Hepatocyte (in vitro differentiated cells): ENCODE results near the gene PID1. TPM values are rescaled to one million over a fixed set of nuclear protein-coding genes. Genes with fewer than 3 reads are reported as not detected.
A peak's percentile ranks its signal among the peaks of the same experiment; 100 is the strongest.

Experiments
- DNase-seq: peaks from one replicate; pipeline ENCODE4 v3.0.0-alpha.2; 2016; ENCODE audit warnings: low spot score
- H2AFZ ChIP-seq: fragments of 200-600 bp; sonication (generic); 2 replicates; pipeline ENCODE4 v1.6.0; 2016; ENCODE audit warnings: antibody characterized with exemption, mild to moderate bottlenecking
- H3K27ac ChIP-seq: fragments of 200-600 bp; sonication (generic); 2 replicates; pipeline ENCODE4 v1.5.1; 2016; ENCODE audit warnings: mild to moderate bottlenecking
- H3K27me3 ChIP-seq: fragments of 200-600 bp; sonication (generic); 2 replicates; pipeline ENCODE4 v1.6.1; 2016
- H3K36me3 ChIP-seq: fragments of 200-600 bp; sonication (generic); replicated peaks from 2 replicates; pipeline ENCODE4 v1.5.1; 2016; ENCODE audit warnings: low read depth; ENCODE audit not compliant: insufficient read depth
- H3K4me1 ChIP-seq: fragments of 200-600 bp; sonication (generic); 2 replicates; pipeline ENCODE4 v1.5.1; 2016; ENCODE audit warnings: mild to moderate bottlenecking, moderate library complexity; ENCODE audit not compliant: insufficient read depth
- H3K4me2 ChIP-seq: fragments of 200-600 bp; sonication (generic); 2 replicates; pipeline ENCODE4 v1.6.0; 2016
- H3K4me3 ChIP-seq: fragments of 200-600 bp; sonication (generic); 2 replicates; pipeline ENCODE4 v1.5.1; 2016; ENCODE audit warnings: mild to moderate bottlenecking
- H3K79me2 ChIP-seq: fragments of 200-600 bp; sonication (generic); 2 replicates; pipeline ENCODE4 v1.6.0; 2017; ENCODE audit warnings: mild to moderate bottlenecking
- H3K9me2 ChIP-seq: fragments of 200-600 bp; sonication (generic); replicated peaks from 2 replicates; pipeline ENCODE4 v1.6.0; 2017; ENCODE audit warnings: mild to moderate bottlenecking; ENCODE audit not compliant: insufficient read depth
- H3K9me3 ChIP-seq: fragments of 200-600 bp; sonication (generic); 2 replicates; pipeline ENCODE4 v1.5.1; 2016; ENCODE audit warnings: low read depth, mild to moderate bottlenecking
- H4K20me1 ChIP-seq: fragments of 200-600 bp; sonication (generic); 2 replicates; pipeline ENCODE4 v1.6.0; 2016; ENCODE audit warnings: mild to moderate bottlenecking; ENCODE audit not compliant: insufficient read depth, poor library complexity, severe bottlenecking
- CTCF ChIP-seq: fragments of 200-600 bp; sonication (generic); IDR thresholded peaks from 2 replicates; pipeline ENCODE4 v1.5.1; 2016; ENCODE audit warnings: antibody characterized with exemption, mild to moderate bottlenecking; ENCODE audit not compliant: poor library complexity
- EZH2 ChIP-seq: fragments of 200-600 bp; sonication (generic); IDR thresholded peaks from 2 replicates; pipeline ENCODE4 v1.6.1; 2016; ENCODE audit warnings: antibody characterized with exemption, mild to moderate bottlenecking, borderline replicate concordance
- EZH2phosphoT487 ChIP-seq: fragments of 200-600 bp; sonication (generic); IDR thresholded peaks from one replicate; pipeline ENCODE4 v1.6.1; 2018; ENCODE audit warnings: antibody characterized with exemption, mild to moderate bottlenecking, low read depth, moderate library complexity; ENCODE audit not compliant: unreplicated experiment, severe bottlenecking
- WGBS: methylation state at CpG from one replicate; pipeline ENCODE4 v1.1.6; 2016; ENCODE audit warnings: low lambda C conversion rate; ENCODE audit errors: missing lambda C conversion rate; 5-methylcytosine and 5-hydroxymethylcytosine counted together
- polyA plus RNA-seq: library from polyadenylated mRNA; unstranded; fragments of >200 nt; fragmentation: Nextera tagmentation; extraction: Ambion mirVana; gene quantifications from 2 replicates; pipeline ENCODE4 v1.2.1, GENCODE V29; 2016
- total RNA-seq: library from RNA; depleted of rRNA; stranded (reverse); fragments of >200 nt; gene quantifications from 2 replicates; pipeline ENCODE4 v1.2.3, GENCODE V29; 2014

Gene PID1
- total and polyA plus RNA-seq, 2 experiments from 2014 or later, result 26.7 to 31.1 TPM

GRCh38 chr2:229170171-229170570 is 100.9 kb downstream of the PID1 start:
- Histone ChIP-seq H3K27me3 (no peaks in the 10 kb centered on the region), H3K4me2 (peak overlapping the region; percentile 45), H3K79me2 (peaks cover 6% of the 10 kb centered on the region), H3K9me3 (no peaks in the 10 kb centered on the region), H3K4me1 (peaks cover 27% of the 10 kb centered on the region), H2AFZ (no peak overlapping the region), H3K36me3 (no peaks in the 10 kb centered on the region), H3K27ac (peak overlapping the region; percentile 25), H4K20me1 (no peaks in the 10 kb centered on the region), H3K4me3 (no peak overlapping the region), H3K9me2 (no peaks in the 10 kb centered on the region)
- WGBS, result 67% methylated on average over 2 of the region's 2 CpGs
- no peak for DNase-seq
- TF ChIP-seq EZH2phosphoT487, result no peak
- TF ChIP-seq CTCF, result no peak
- TF ChIP-seq EZH2, result no peak

GRCh38 chr2:229169751-229170150 is 101.3 kb downstream of the PID1 start:
- H3K79me2 ChIP-seq, result peaks cover 4% of the 10 kb centered on the region
- peaks cover 25% of the 10 kb centered on the region for H3K4me1 ChIP-seq
- no peak overlapping the region for H3K4me3 ChIP-seq
- H3K9me3 ChIP-seq, result no peaks in the 10 kb centered on the region
- peak overlapping the region; percentile 23 for H3K4me2 ChIP-seq
- 74% methylated on average over 6 of the region's 6 CpGs for WGBS
- H3K27ac ChIP-seq, result peak overlapping the region; percentile 25
- no peaks in the 10 kb centered on the region for H3K9me2 ChIP-seq
- no peaks in the 10 kb centered on the region for H3K36me3 ChIP-seq
- TF ChIP-seq CTCF, result no peak
- no peak for TF ChIP-seq EZH2
- no peak for TF ChIP-seq EZH2phosphoT487
- DNase-seq, result no peak
- H2AFZ ChIP-seq, result no peak overlapping the region
- no peaks in the 10 kb centered on the region for H3K27me3 ChIP-seq
- H4K20me1 ChIP-seq, result no peaks in the 10 kb centered on the region

- peak; percentile 33 for DNase-seq
- Histone ChIP-seq H3K4me2 (peak overlapping the region; percentile 43), H3K4me3 (no peak overlapping the region), H3K9me3 (no peaks in the 10 kb centered on the region), H3K36me3 (no peaks in the 10 kb centered on the region), H4K20me1 (no peaks in the 10 kb centered on the region), H3K79me2 (peaks cover 9% of the 10 kb centered on the region), H3K9me2 (no peaks in the 10 kb centered on the region), H3K27me3 (no peaks in the 10 kb centered on the region), H2AFZ (no peak overlapping the region), H3K4me1 (peaks cover 28% of the 10 kb centered on the region), H3K27ac (peak overlapping the region; percentile 48)
- 63% methylated on average over 2 of the region's 2 CpGs for WGBS
- no peak for TF ChIP-seq EZH2phosphoT487
- TF ChIP-seq EZH2, result no peak
- TF ChIP-seq CTCF, result no peak
Measured at GRCh38 chr2:229164545-229165249, 106.4 kb downstream of the PID1 start.
